NCI-H1092 treated with DMSO at 0.1 percent for 48 hours (cell line): ENCODE data around the gene TOR1B.
A peak's percentile ranks its signal among the peaks of the same experiment; 100 is the strongest.
"Not testable (repeated sequence)": the region's sequence is repeated elsewhere in the genome, so short reads cannot be mapped to it uniquely, and the experiment has no call there.

ENCODE experiments used
- DNase-seq: peaks from one replicate; lab custom pipeline; 2025; lab: John Stamatoyannopoulos, UW

Gene TOR1B, protein sequence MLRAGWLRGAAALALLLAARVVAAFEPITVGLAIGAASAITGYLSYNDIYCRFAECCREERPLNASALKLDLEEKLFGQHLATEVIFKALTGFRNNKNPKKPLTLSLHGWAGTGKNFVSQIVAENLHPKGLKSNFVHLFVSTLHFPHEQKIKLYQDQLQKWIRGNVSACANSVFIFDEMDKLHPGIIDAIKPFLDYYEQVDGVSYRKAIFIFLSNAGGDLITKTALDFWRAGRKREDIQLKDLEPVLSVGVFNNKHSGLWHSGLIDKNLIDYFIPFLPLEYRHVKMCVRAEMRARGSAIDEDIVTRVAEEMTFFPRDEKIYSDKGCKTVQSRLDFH

DNA sequence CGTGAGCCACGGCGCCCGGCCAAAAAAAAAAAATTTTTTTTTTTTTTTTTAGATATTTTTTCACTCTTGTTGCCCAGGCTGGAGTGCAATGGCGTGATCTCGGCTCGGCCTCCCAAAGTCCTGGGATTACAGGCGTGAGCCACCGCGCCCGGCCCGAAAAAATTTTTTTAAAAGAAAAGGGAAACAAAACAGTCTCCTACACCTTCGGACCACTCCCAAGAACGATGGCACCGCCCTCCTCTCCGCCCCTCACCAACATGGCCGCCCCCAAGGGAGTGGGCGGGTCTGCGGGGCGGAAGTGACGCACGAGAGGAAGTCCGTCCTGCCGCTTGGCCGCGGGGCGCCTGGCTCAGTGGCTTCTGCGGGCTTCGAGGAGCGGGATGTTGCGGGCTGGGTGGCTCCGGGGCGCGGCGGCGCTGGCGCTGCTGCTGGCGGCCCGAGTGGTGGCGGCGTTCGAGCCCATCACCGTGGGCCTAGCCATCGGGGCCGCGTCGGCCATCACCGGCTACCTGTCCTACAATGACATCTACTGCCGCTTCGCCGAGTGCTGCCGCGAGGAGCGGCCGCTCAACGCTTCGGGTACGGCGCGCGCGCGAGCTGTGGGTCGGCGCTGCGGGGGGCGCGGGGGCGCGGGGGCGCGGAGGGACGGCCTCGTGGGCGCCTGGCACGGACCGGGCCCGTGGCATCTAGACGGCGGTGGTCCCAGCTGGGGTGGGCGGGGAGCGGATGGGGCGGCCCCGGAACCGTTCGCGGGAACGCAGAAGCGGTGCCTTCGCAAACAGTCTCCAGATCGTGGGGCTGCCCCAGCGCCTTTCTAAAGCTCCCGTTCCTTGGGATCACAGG lies at the start of gene TOR1B:
Gene TOR1B (plus strand): TSS at position 352 of the 843 bp plus-strand sequence. CDS start 29 bp downstream, at position 381.
- DNase-seq: peak; percentile 87

DNA sequence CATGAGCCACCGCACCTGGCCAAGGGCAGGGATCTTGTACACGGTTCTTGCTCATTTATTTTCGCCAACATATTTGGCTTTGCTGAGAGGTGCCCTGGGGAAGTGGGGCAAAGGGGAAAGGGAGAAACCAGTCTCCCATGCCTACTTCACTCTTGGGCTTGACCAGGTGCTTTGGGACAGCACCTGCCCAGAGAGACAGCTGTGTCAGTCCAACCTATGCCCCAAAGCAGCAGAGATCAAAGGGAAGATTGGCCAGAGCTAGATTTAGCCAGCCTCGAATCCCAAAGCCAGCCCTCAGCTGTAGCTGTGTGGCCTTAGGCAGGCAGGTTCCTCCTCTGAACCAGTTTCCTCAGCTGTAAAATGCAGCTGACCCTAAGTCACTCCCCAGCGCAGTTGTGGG lies 47.8 kb upstream of the TOR1B start:
- DNase-seq: no peak

DNA sequence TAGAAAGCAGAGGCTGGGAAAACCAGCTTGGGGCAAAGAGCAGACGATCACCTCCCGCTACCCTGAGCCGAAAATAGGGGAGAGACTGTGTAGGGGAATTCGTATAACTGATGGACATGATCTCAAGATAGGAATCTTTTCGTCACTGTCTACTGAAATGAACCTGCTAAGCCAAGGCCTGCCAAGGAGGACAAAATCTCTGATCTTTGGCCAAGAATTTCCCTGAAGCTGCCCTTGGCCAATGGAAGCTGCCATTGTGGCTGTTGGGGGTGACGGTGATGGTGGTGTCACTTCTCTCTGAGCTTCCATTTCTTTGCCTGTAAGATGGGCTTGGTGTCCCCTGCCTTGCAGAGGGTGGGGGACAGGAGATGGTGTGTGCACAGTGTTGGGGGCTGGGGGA lies 46.8 kb upstream of the TOR1B start:
- DNase-seq: no peak

DNA sequence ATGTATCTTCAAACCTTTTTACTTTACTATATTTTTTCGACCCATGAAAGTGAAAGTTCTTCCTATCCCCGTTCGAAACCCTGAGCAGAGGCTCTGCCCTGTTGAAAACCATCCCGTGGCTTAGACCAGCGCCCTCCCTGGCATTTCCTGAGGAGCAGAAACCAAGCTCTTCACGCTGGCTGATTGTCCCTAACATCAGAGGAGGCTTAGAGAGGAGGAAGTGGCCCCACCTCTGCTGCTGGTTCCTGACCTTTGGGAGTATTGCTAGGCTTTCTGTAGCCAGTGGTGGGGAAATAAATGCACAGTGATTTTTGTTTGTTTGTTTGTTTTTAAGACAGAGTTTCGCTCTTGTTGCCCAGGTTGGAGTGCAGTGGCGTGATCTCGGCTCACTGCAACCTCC lies 45.9 kb upstream of the TOR1B start:
- DNase-seq: no peak

DNA sequence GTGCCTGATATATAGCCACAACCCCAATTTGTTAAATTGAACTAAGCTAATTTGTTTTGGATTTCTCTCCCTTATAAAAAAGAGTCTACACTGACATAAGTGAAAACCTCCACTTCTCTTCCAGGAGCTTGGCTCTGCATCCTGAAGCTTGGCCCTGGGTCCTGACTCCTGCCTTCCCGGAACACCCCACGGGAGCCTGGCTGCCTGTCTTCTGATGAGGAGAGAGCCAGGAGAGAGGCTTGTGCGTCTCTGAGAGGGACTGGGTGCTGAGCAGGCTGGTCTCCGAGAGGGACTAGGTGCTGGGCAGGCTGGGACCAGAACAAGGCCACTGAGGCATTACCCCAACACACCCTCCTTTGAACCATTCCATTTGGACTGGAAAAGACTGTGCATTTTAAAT lies 43.7 kb upstream of the TOR1B start:
- DNase-seq: no peak

DNA sequence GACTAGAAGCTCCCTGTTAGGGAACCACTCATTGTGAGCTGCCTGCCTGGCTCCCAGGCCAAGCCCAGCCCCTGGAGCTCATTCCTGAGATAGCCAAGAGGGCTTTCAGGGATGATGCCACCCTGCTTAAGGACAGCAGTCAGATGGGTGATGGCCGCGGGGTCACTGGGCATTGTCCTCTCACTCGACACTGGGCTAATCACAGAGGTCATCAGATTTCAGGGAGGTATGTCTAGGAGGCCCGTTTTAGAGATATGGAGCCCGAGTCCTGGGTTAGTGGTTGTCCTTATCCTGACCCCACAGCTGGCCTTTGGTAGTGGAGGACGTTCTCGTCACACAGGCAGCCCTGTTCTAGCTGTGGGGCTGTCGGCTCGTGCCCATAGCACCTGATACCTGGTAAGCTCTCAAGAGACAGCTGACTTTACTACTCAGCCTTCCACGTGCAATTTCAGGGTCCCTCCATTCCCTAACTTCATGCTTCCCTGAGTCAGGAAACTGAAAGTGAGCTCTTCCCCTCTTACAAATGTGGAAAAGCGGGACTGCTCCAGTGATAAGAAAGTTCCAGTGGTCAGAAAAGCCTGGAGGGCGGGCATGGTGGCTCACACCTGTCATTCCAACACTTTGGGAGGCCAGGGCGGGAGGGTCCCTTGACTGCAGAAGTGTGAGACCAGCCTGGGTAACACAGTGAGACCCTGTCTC lies 43.0 kb upstream of the TOR1B start:
- no peak for DNase-seq

DNA sequence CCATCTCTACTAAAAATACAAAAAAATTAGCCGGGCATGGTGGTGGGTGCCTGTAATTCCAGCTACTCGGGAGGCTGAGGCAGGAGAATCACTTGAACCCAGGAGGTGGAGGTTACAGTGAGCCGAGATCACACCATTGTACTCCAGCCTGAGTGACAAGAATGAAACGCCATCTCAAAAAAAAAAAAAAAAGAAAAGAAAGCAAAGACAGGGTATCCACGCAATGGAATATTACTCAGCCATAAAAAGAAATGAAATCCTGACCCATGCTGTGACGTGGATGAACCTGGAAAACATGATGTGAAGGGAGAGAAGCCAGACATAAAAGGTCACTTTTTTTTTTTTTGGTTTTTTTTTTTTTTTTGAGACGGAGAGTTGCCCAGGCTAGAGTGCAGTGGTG lies 42.2 kb upstream of the TOR1B start:
- DNase-seq: not testable (repeated sequence)

DNA sequence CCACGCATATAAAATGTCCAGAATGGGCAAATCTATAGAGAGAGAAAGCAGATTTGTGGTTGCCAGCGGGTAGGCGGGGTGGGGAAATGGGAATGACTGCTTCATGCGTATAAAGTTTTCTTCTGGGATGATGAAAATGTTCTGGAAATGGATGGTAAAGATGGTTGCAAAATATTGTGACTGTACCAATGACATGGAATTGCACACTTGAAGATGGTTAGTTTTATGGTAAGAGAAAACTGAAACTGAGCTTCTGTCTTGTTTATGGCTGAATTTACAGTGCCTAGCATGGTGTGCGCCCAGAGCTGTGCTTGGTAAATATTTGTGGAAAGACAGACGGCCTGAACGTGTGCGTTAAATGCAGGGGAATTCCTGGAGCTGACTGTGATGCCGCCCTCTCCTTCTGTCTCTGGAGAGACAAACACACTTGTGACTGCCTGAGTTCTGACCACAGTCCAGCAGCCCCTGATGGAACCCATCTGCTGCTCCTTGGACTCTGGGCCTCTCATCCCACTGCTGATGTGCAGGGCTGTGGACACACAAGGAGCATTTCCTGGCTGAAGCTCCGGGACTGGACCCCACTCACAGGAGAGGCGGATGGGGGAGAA lies 41.6 kb upstream of the TOR1B start:
- no peak for DNase-seq

DNA sequence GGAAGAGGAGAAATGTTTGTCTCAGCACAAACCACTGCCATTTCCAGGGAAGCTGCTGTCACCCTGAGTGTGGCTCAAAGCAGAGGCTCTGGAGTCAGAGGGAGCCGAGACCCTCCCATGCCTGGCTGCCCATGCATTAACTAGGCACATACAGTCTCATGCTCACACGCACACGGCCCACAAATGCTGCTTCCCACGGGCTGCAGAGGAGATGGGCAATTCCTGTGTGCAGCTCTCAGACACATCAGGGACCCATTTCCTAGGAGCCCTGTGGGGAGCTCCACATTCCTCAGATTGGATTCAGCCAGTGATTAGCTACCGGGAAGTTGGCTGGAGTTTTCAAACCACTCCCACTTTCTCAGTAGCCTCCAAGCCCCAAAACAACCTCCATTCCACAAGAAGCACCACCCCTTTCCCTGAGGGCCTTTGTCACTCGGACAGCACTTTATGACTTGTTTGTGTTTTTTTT lies 41.0 kb upstream of the TOR1B start:
- DNase-seq: no peak

DNA sequence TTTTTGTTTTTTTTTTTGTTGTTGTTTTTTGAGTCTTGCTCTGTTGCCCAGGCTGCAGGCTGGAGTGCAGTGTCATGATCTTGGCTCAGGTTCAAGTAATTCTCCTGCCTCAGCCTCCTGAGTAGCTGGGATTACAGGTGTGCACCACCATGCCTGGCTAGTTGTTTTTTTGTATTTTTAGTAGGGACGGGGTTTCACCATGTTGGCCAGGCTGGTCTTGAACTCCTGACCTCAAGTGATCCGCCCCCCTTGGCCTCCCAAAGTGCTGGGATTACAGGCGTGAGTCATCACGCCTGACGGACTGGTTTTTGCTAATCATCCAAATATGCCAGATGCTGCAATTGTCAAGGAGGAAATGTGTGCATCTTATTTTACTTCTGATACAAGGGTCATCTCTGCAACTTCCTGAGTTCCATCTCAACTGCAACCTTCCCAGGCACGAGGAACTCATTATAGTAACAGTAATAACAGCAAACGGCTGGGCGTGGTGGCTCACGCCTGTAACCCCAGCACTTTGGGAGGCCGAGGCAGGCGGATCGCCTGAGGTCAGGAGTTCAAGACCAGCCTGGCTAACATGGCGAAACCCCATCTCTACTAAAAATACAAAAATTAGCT lies 40.5 kb upstream of the TOR1B start:
- not testable (repeated sequence) for DNase-seq

DNA sequence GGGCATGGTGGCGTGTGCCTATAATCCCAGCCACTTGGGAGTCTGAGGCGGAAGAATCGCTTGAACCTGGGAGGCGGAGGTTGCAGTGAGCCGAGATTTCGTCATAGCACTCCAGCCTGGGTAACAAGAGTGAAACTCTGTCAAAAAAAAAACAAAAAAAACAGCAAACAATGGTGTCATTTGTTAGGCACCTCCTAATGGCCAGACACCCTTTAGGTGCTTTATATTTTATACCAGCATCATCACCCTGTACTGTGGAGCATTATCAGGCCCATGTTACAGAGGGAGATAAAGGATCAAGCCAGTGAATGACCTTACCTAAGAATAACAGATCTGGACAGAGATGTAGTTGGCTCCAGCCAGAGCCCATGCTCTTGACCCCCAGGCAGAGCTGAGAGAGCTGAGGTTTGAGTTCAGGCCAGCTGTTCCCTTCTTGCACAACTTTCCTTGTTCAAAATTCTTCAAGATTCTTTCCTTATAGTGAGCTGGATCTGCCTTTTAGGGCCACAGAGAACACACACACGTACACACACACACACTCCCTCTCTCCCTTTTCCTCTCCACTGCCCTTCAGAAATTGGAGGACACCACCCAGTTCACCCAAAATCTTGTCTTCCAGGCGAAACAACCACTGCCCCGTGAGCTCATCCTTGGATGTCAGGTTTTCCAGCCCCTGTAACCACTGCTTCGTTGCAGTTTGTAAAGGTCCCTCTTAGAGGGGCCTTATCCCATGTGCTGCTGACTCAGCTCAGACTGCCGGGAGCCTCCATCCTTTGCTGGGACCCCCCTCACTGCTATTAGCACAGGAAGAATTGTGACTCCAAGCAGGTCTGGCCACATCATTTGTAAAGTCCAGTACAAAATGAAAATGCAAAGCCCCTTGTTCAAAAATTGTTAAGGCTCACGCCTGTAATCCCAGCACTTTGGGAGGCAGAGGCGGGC lies 39.7 kb upstream of the TOR1B start:
- no peak for DNase-seq

DNA sequence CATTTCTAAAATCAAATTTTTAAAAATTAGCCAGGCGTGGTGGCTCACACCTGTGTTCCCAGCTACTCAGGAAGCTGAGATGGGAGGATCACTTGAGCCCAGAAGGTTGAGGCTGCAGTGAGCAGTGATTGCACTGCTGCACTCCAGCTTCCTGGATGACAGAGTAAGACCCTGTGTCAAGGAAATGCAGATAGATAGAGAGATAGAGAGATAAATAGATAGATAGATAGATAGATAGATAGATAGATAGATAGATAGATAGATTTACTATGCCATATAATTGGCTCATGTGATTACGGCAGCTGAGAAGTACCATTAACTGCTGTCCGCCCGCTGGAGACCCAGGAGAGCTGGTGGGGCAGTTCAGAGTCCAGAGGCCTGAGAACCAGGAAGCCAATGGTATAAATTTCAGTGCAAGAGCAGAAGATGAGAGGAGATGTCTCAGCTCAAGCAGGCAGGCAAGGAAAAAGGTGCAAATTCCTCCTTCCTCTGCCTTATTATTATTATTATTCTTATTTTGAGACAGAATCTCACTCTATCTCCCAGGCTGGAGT lies 37.1 kb upstream of the TOR1B start:
- DNase-seq: no peak

DNA sequence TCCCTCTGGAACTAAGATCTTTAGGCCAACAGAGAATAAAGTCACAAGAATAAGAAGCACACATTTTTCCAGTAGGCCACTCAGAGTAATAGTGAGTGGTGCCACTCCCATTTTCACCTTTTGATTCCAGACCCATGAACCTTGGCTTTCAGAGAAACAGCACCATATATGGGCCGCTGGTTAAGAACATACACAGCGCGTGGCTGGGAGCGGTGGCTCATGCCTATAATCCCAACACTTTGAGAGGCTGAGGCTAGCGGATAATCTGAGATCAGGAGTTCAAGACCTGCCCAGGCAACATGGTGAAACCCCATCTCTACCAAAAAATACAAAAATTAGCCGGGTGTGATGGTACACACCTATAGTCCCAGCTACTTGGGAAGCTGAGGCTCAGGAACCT lies 34.5 kb upstream of the TOR1B start:
- DNase-seq: no peak

DNA sequence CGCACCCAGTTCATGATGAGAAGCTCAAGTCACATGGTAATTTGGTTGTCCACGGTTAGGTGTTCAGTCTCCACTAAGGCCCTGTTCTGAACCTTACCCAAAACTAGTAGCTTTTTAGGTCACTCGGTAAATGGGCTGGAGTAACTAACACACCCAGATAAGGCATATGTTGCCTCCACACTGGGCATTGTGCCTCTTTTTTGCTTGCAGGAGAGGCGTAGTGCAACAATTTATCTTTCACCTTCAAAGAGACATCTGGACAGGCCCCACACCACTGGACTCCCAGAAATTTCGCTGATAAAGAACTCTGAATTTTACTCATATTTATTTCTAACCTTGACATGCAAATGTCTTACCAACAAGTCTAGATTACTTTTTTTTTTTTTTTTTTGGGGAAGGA lies 33.3 kb upstream of the TOR1B start:
- no peak for DNase-seq

DNA sequence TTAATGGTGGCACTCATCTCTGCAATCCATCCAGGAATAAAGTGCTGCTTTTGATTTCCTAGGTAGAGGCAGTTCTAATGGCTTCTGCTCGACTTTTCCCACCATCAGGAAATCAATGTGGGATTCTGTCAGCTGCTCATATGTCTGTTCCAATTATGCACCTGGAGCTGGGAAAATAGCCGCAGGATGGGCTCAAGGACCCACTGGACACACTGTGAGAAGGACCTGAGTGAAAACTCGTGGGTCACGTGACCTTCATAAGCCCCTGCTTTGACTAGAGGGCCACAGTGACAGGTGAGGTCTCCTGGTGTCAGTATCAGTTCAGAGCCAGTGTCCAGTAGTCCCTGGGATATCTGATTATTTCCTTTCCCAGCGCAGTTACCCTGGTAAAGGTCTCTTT lies 32.2 kb upstream of the TOR1B start:
- DNase-seq: no peak

DNA sequence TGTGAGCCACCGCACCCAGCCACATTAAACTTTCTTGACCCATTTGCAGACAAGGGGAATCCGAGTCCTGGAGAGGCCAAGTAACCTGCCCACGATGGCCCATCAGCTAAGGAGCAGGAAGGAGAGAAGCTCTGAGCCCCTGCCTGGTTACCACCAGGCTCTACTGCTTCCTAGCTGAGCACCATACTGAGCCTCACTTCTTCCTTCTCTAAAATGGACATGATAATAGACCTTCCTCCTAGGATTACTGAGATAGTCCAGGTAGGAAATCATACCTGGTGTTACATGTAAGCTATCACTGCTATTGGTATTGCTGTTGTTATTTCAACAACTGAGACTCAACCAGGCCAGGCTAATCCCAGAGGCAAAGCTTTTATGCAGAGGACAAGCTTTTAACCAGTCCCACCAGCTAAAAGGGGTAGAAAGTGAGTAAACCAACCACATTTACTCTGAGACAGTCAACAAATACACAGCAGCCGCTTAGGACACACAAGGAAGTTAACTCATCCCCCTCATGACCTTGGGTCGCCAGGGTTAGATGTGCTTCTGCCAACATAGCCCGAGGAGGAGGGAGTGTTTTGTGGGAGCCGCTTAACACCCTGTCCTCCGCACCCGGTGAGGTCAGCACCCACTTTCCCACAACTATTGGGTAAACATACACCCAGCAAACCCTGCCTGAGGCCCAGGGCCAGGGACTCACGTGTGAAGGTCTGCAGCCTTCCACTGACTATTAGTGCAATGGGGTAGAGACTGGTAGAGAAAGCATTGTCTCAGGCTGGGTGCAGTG lies 29.5 kb upstream of the TOR1B start:
- no peak for DNase-seq

DNA sequence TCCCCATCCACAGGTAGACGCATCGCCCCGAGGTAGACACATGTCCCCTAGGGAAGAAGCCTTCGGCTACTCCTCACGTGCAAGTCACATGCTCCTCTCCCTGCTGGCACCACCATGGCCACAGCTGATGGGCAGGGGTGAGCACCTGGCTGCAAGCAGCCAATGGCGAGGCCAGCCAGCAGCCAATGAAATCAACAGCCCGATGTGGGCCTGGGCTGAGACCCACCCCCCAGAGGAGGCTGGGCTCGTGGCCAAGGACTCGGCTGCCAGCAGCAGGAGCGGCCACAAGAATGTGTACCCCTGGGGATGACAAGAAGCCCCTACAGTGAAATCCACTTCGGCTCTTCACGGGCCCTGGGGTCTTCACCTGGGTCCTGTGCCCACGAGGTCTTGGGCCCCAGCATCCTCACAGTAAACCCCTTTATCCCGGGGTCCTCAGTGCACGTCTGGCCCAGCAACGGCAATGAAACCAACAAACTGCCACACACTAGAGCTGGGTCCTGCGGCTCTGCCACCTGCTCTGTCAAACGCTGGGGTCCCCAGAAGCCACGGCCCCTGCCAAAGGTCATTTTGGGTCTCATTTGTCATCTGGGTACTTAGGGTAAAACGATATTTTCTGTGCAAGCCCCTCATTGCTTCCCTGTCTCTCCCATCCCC lies 28.1 kb upstream of the TOR1B start:
- no peak for DNase-seq

DNA sequence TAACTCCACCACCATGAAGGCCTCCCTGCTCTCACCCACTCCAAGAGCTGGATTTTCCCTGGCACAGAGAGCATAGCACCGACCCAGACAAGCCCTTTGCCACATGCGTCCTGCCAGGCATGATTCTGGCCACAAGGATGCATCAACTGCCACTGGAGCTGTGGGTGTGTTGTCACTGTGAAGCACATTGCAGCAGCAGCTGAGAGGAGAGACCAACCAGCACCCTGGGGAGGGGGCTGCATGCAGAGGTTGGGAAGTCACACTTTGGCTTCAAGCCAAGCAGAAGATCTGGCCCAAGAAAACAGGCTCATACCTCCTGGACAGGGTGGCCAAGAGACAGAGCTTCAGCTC lies 27.6 kb upstream of the TOR1B start:
- no peak for DNase-seq

DNA sequence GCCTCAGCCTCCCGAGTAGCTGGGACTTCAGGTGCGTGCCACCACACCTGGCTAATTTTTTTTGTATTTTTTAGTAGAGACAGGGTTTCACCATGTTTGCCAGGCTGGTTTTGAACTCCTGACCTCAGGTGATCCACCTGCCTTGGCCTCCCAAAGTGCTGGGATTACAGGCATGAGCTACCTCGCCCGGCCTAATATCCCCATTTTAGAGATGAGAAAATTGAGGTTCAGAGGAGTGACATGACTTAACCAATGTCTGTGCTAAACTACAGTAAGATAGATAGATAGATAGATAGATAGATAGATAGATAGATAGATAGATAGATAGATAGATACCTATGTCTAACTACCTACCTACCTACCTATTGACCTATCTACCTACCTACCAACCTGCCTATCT lies 26.9 kb upstream of the TOR1B start:
- DNase-seq: not testable (repeated sequence)
